CD4-positive, alpha-beta T cell (primary cell): ENCODE measurements around the gene ZNF879. TPM values are rescaled to one million over a fixed set of nuclear protein-coding genes. Genes with fewer than 3 reads are reported as not detected.

Experiments used
- ATAC-seq: fragments of 200-7000 bp; cut with Tn5 transposase; one replicate; pipeline ENCODE4 v1.10.0; 2022; ENCODE audit warnings: mild to moderate bottlenecking; ENCODE audit not compliant: poor library complexity
- CTCF ChIA-PET: fragments of 350-600 bp; sonication (Branson Sonifier 250); formaldehyde crosslinking; loops from one replicate; lab custom pipeline; 2021; ENCODE audit warnings: antibody characterized with exemption, inconsistent platforms; lab: Charles Lee
- POLR2A ChIA-PET: fragments of 350-600 bp; sonication (Branson Sonifier 250); formaldehyde crosslinking; loops from one replicate; lab custom pipeline; 2021; ENCODE audit warnings: antibody characterized with exemption, inconsistent platforms; lab: Charles Lee
- DNase-seq, 14 experiments: peaks; one replicate each; pipeline ENCODE4 v3.0.0-alpha.2; 2013 to 2020; ENCODE audit warnings: mixed read lengths in 2 of 14
- H3K27ac ChIP-seq, 2 donors: one replicate each; pipeline versions ENCODE4 v1.5.1 to v1.7.0; 2013; ENCODE audit warnings: low read length in 2 of 2, low read depth in 1 of 2, mild to moderate bottlenecking in 1 of 2
- H3K27me3 ChIP-seq, 2 experiments: 1 replicate in 1 of 2; 2 replicates in 1 of 2; pipeline versions ENCODE4 v1.6.1 to v1.7.0; 2013; ENCODE audit warnings: low read length in 2 of 2, control low read depth in 1 of 2, mild to moderate bottlenecking in 1 of 2, moderate library complexity in 1 of 2; ENCODE audit not compliant: insufficient read depth in 2 of 2, control insufficient read depth in 1 of 2
- H3K36me3 ChIP-seq: one replicate; pipeline ENCODE4 v1.6.1; 2013; ENCODE audit warnings: low read length, control low read depth; ENCODE audit not compliant: insufficient read depth
- H3K4me1 ChIP-seq: one replicate; pipeline ENCODE4 v1.6.1; 2013; ENCODE audit warnings: low read length, control low read depth; ENCODE audit not compliant: insufficient read depth
- H3K4me3 ChIP-seq: one replicate; pipeline ENCODE4 v1.5.1; 2013; ENCODE audit warnings: mild to moderate bottlenecking, low read length, moderate library complexity
- H3K9me3 ChIP-seq, 2 experiments: 1 replicate in 1 of 2; 2 replicates in 1 of 2; pipeline versions ENCODE4 v1.6.1 to v1.7.0; 2013; ENCODE audit warnings: low read length in 2 of 2, mild to moderate bottlenecking in 2 of 2, control low read depth in 1 of 2, moderate library complexity in 1 of 2; ENCODE audit not compliant: control insufficient read depth in 1 of 2, insufficient read depth in 1 of 2
- H3K27ac Mint-ChIP-seq: one replicate; pipeline ENCODE4 v1.8.0; 2020; ENCODE audit warnings: mixed read lengths
- H3K27me3 Mint-ChIP-seq: one replicate; pipeline ENCODE4 v1.8.0; 2021; ENCODE audit warnings: mixed read lengths
- H3K36me3 Mint-ChIP-seq: one replicate; pipeline ENCODE4 v1.8.0; 2021; ENCODE audit warnings: low read depth, mixed read lengths
- H3K4me1 Mint-ChIP-seq: one replicate; pipeline ENCODE4 v1.8.0; 2021; ENCODE audit warnings: low read depth, mixed read lengths
- H3K4me3 Mint-ChIP-seq: one replicate; pipeline ENCODE4 v1.8.0; 2020; ENCODE audit warnings: mild to moderate bottlenecking, mixed read lengths
- H3K9me3 Mint-ChIP-seq: one replicate; pipeline ENCODE4 v1.8.0; 2020; ENCODE audit warnings: mixed read lengths
- CTCF ChIP-seq: fragments of 200-600 bp; IDR thresholded peaks from one replicate; pipeline ENCODE4 v1.8.0; 2022; ENCODE audit warnings: antibody characterized with exemption, mild to moderate bottlenecking
- intact Hi-C, 2 experiments: fragments of 100-400 bp; cut with DNase I in 1 of 2; cut with micrococcal nuclease in 1 of 2; formaldehyde crosslinking; loops; one replicate each; pipeline versions ENCODE4 v1.15.1 to v1.9.0; 2023 to 2025; cut with DNase I, micrococcal nuclease
- polyA plus RNA-seq, 2 donors: library from polyadenylated mRNA; unstranded; fragments of 120-200 nt; gene quantifications; one replicate each; pipeline ENCODE4 v1.2.1, GENCODE V29; 2013
- total RNA-seq, 174 experiments: library from RNA in 2 of 174; stranded (reverse) in 2 of 174; gene quantifications; one replicate each; pipeline ENCODE4 v1.2.3 and lab custom pipeline; 2021 to 2026

ZNF879 gene
- total RNA-seq (1 to 10 TPM; 4.9 to 5.1 TPM), total RNA-seq (lab: John Stamatoyannopoulos, UW) (2.9 to 41.2 (median 16.3) reads per million in 172 experiments)
- 3.6 TPM for polyA plus RNA-seq (2013, experiment 1 of 2)
- polyA plus RNA-seq (2013, experiment 2 of 2), result 3.3 TPM

- TF ChIP-seq CTCF, result no peak
- Mint-ChIP-seq H3K9me3 (peaks cover 9% of the 10 kb centered on the region), H3K4me3 (peak within 1 kb of the TSS; percentile 95), H3K27ac (peak within 1 kb of the TSS; percentile 83), H3K27me3 (peaks cover 4% of the 10 kb centered on the region), H3K36me3 (peaks cover 51% of the 10 kb centered on the region), H3K4me1 (peaks cover 15% of the 10 kb centered on the region)
- no peak within 1 kb of the TSS for H3K27ac ChIP-seq
- ChIA-PET POLR2A (interaction anchor here (1.3 to 2.2 kb wide), 4 partner anchors 37 to 819 kb away, joined by 4 to 25 read pairs (median 8); partner anchors contain the start of genes HNRNPAB, ZNF354A, ZNF354B and ZNF354C), CTCF (interaction anchor here (1.3 to 1.4 kb wide), 2 partner anchors 37 to 293 kb away, joined by 3 to 7 read pairs; partner anchors contain the start of genes ZNF354A and ZNF354C)
- ATAC-seq (peak; percentile 94), DNase-seq (peak; percentile 90 to 97 (median 94))
- peaks cover 22% of the 10 kb centered on the region for H3K4me1 ChIP-seq
- intact Hi-C loops, result loop anchor here (1.0 to 10.0 kb wide), 7 partner anchors 37 to 1051 kb away; partner anchors contain the start of genes ZNF354A (in 2 of the 2), ZNF354C (in 2 of the 2), CLK4 (in 1 of the 2) and RNF130 (in 1 of the 2)
- H3K36me3 ChIP-seq, result peaks cover 24% of the 10 kb centered on the region
- H3K27me3 ChIP-seq, result no peaks in the 10 kb centered on the region
- peak within 1 kb of the TSS; percentile 64 for H3K4me3 ChIP-seq
- peaks cover 21 to 39% of the 10 kb centered on the region in 2 experiments for H3K9me3 ChIP-seq
Observed at GRCh38 chr5:179023528-179024189, at the start of gene ZNF879. ZNF879 (plus strand) TSS chr5:179023804; CDS start chr5:179025005, 1,201 bp downstream.

- Histone ChIP-seq H3K4me1 (no peaks in the 10 kb centered on the region), H3K36me3 (no peaks in the 10 kb centered on the region), H3K27me3 (no peaks in the 10 kb centered on the region), H3K4me3 (no peak overlapping the region), H3K27ac (no peak overlapping the region), H3K9me3 (peaks cover 22 to 71% of the 10 kb centered on the region in 2 experiments)
- CTCF ChIA-PET, result no interaction called here
- H3K4me3 Mint-ChIP-seq, result no peak overlapping the region
- H3K27me3 Mint-ChIP-seq, result no peaks in the 10 kb centered on the region
- ATAC-seq (no peak), DNase-seq (no peak)
- H3K9me3 Mint-ChIP-seq, result peaks cover 19% of the 10 kb centered on the region
- no peak for TF ChIP-seq CTCF
- intact Hi-C loops, result no loop called here
- H3K36me3 Mint-ChIP-seq, result peaks cover 6% of the 10 kb centered on the region
- H3K4me1 Mint-ChIP-seq, result no peaks in the 10 kb centered on the region
- POLR2A ChIA-PET, result no interaction called here
- no peak overlapping the region for H3K27ac Mint-ChIP-seq
Observed at GRCh38 chr5:178981381-178981780, 42.2 kb upstream of the ZNF879 start.

DNA sequence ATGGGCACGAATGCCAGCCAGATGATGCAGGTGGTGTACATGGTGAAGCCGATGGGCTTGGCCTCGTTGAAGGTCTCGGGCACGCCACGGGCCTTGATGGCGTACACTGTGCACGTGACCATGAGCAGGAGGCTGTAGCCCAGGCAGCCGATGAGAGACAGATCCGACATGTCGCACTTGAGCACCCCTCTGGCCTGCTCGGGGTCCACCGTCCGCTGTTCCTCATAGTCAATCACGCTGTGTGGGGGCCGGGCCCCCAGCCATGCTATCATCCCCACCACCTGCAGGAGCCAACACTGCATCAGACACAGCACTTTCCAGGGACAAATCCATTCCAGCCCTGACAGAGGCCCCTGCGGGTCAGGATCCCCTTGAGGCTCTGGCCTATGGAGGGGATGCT lies 40.7 kb upstream of the ZNF879 start:
- no peaks in the 10 kb centered on the region for H3K27me3 Mint-ChIP-seq
- Histone ChIP-seq H3K4me1 (no peaks in the 10 kb centered on the region), H3K4me3 (no peak overlapping the region), H3K9me3 (peaks cover 13 to 79% of the 10 kb centered on the region in 2 experiments), H3K36me3 (no peaks in the 10 kb centered on the region), H3K27ac (no peak overlapping the region), H3K27me3 (no peaks in the 10 kb centered on the region)
- no peak for TF ChIP-seq CTCF
- DNase-seq (no peak), ATAC-seq (no peak)
- no peak overlapping the region for H3K27ac Mint-ChIP-seq
- peaks cover 3% of the 10 kb centered on the region for H3K36me3 Mint-ChIP-seq
- no peak overlapping the region for H3K4me3 Mint-ChIP-seq
- intact Hi-C loops, result no loop called here
- ChIA-PET POLR2A (no interaction called here), CTCF (no interaction called here)
- peaks cover 16% of the 10 kb centered on the region for H3K9me3 Mint-ChIP-seq
- no peaks in the 10 kb centered on the region for H3K4me1 Mint-ChIP-seq
